HCT116 (cell line): Measurements from ENCODE around the gene ICA1L. TPM values are rescaled to one million over a fixed set of nuclear protein-coding genes. Genes with fewer than 3 reads are reported as not detected.
"Not testable (repeated sequence)": the region's sequence is repeated elsewhere in the genome, so short reads cannot be mapped to it uniquely, and the experiment has no call there.

Experiments used
- ATAC-seq: fragments of 200-7000 bp; cut with Tn5 transposase; 2 replicates; pipeline ENCODE4 v1.9.1; 2020; ENCODE audit warnings: mild to moderate bottlenecking, moderate library complexity
- BruUV-seq: library from RNA; stranded (reverse); fragments of 400-500 nt; replicated peaks from 2 replicates; lab custom pipeline; 2021; lab: Mats Ljungman, UMichigan
- CTCF ChIA-PET: fragments of 300-600 bp; sonication (Branson Sonifier 250); formaldehyde crosslinking; loops from one replicate; lab custom pipeline; 2021; ENCODE audit warnings: antibody characterized with exemption; lab: Charles Lee
- POLR2A ChIA-PET: fragments of 300-600, 350-600 bp; sonication (Branson Sonifier 250); formaldehyde crosslinking; loops from one replicate; lab custom pipeline; 2021; ENCODE audit warnings: antibody characterized with exemption; lab: Charles Lee
- RAD21 ChIA-PET, 2 experiments: fragments of 300-600 bp; sonication (Branson Sonifier 250); formaldehyde crosslinking; loops; one replicate each; lab custom pipeline; 2023; ENCODE audit warnings: low total read pairs in 2 of 2; ENCODE audit not compliant: uncharacterized antibody in 2 of 2, unreplicated experiment in 2 of 2, low non-redundant PET in 1 of 2; lab: Charles Lee
- DNase-seq: peaks from one replicate; pipeline ENCODE4 v3.0.0-alpha.2; 2010; ENCODE audit warnings: low read depth, low spot score
- H2AFZ ChIP-seq: fragments of 200-600 bp; shearing (Covaris generic), sonication (generic); 2 replicates; pipeline ENCODE4 v1.6.1; 2017; ENCODE audit warnings: low read depth, mixed run types, mixed read lengths, antibody characterized with exemption, low read length; ENCODE audit not compliant: poor library complexity, severe bottlenecking
- H3K27ac ChIP-seq: 2 replicates; pipeline ENCODE4 v1.5.1; 2012; ENCODE audit warnings: low read depth, low read length
- H3K27me3 ChIP-seq: fragments of 200-600 bp; sonication (generic); 2 replicates; pipeline ENCODE4 v1.6.1; 2016; ENCODE audit warnings: mixed run types, low read length, mixed read lengths; ENCODE audit not compliant: insufficient read depth
- H3K36me3 ChIP-seq, 2 experiments: fragments of 200-500 bp in 1 of 2; fragments of 200-600 bp in 1 of 2; sonication (Bioruptor generic) in 1 of 2; sonication (generic) in 1 of 2; 2 replicates each; pipeline versions ENCODE4 v1.5.1 to v1.6.1; 2014 to 2016; ENCODE audit warnings: low read length in 2 of 2, inconsistent platforms in 1 of 2, mixed read lengths in 1 of 2, mixed run types in 1 of 2; ENCODE audit not compliant: insufficient read depth in 2 of 2, control insufficient read depth in 1 of 2
- H3K4me1 ChIP-seq, 2 experiments: fragments of 200-600 bp in 1 of 2; sonication (generic) in 1 of 2; 2 replicates each; pipeline versions ENCODE4 v1.5.1 to v1.6.1; 2012 to 2017; ENCODE audit warnings: low read length in 2 of 2, inconsistent platforms in 1 of 2, mild to moderate bottlenecking in 1 of 2, mixed read lengths in 1 of 2, mixed run types in 1 of 2, moderate library complexity in 1 of 2; ENCODE audit not compliant: insufficient read depth in 2 of 2, control insufficient read depth in 1 of 2
- H3K4me2 ChIP-seq: fragments of 200-600 bp; sonication (generic); 2 replicates; pipeline ENCODE4 v1.6.1; 2017; ENCODE audit warnings: mixed run types, low read length, mixed read lengths
- H3K4me3 ChIP-seq, 2 experiments: fragments of 200-600 bp in 1 of 2; sonication (generic) in 1 of 2; replicated peaks in 1 of 2; 2 replicates each; pipeline ENCODE4 v1.5.1; 2011 to 2016; ENCODE audit warnings: low read length in 2 of 2, control low read depth in 1 of 2, low read depth in 1 of 2, mild to moderate bottlenecking in 1 of 2, mixed read lengths in 1 of 2, mixed run types in 1 of 2
- H3K79me2 ChIP-seq: fragments of 200-600 bp; sonication (generic); 2 replicates; pipeline ENCODE4 v1.6.1; 2017; ENCODE audit warnings: mild to moderate bottlenecking, mixed run types, low read length, moderate library complexity, mixed read lengths; ENCODE audit not compliant: insufficient read depth
- H3K9ac ChIP-seq: fragments of 200-600 bp; sonication (generic); 2 replicates; pipeline ENCODE4 v1.6.1; 2016; ENCODE audit warnings: low read length, mixed read lengths
- H3K9me2 ChIP-seq: fragments of 200-600 bp; sonication (generic), shearing (Covaris generic); 2 replicates; pipeline ENCODE4 v1.6.1; 2017; ENCODE audit warnings: mixed run types, mild to moderate bottlenecking, moderate library complexity; ENCODE audit not compliant: insufficient read depth
- H3K9me3 ChIP-seq, 2 experiments: fragments of 200-500 bp in 1 of 2; fragments of 200-600 bp in 1 of 2; sonication (Bioruptor generic) in 1 of 2; sonication (generic) in 1 of 2; 2 replicates each; pipeline ENCODE4 v1.6.1; 2014 to 2017; ENCODE audit warnings: low read length in 2 of 2, mixed read lengths in 2 of 2, inconsistent platforms in 1 of 2, low read depth in 1 of 2, mild to moderate bottlenecking in 1 of 2, mixed run types in 1 of 2, moderate library complexity in 1 of 2; ENCODE audit not compliant: control insufficient read depth in 1 of 2, insufficient read depth in 1 of 2
- H4K20me1 ChIP-seq: fragments of 200-600 bp; sonication (generic), shearing (Covaris generic); 2 replicates; pipeline ENCODE4 v1.6.1; 2017; ENCODE audit warnings: mixed run types, mild to moderate bottlenecking, moderate library complexity; ENCODE audit not compliant: insufficient read depth
- RAD21 ChIP-seq: IDR thresholded peaks from 2 replicates; pipeline ENCODE4 v1.6.1; 2012; ENCODE audit warnings: low read depth, mild to moderate bottlenecking
- YY1 ChIP-seq: IDR thresholded peaks from 2 replicates; pipeline ENCODE4 v1.6.1; 2011; ENCODE audit warnings: low read length, low read depth, moderate library complexity, mild to moderate bottlenecking; ENCODE audit not compliant: insufficient replicate concordance; ENCODE audit errors: extremely low read depth
- ZNF274 ChIP-seq: fragments of 200-500 bp; sonication (Bioruptor generic); IDR thresholded peaks from 2 replicates; pipeline ENCODE4 v1.6.1; 2014; ENCODE audit warnings: mild to moderate bottlenecking, low read depth, low read length, inconsistent platforms
- intact Hi-C: fragments of 100-400 bp; cut with micrococcal nuclease; formaldehyde crosslinking; loops from 2 replicates; pipeline ENCODE4 v1.10.0; 2022
- total RNA-seq: library from RNA; stranded (reverse); gene quantifications from one replicate; pipeline ENCODE4 v1.2.1, GENCODE V29; 2021; ENCODE audit not compliant: unreplicated experiment
- TF ChIP-seq, protein P1 (sequence below): IDR thresholded peaks from 2 replicates; pipeline ENCODE4 v1.6.1; 2012; ENCODE audit warnings: low read depth

Gene ICA1L
- total RNA-seq, 1 experiment from 2014 or later = 2.5 TPM

DNA sequence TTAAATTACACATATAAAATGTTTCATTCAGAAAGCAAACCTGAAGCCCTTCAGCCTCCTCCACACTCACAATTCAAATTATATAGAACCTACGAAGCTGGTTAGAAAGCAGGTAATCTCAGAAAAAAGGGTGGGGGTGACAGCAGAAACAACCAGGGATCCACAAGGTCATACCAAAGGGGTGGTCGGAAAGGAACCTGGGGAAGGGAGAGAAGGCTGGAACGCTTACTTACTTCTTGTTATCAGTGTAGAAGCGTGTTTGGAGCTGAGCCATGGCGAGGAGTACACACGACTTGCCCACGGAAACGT, 39.6 kb upstream of the ICA1L start:
- H3K4me3 ChIP-seq = peak overlapping the region; percentile 90 to 94
- no peaks in the 10 kb centered on the region for H3K9me3 ChIP-seq
- H3K4me1 ChIP-seq = peaks cover 0 to 10% of the 10 kb centered on the region in 2 experiments; a peak in 2 of 4 replicates
- H3K36me3 ChIP-seq = peaks cover 2 to 4% of the 10 kb centered on the region in 2 experiments; a peak in 3 of 4 replicates
- H3K4me2 ChIP-seq = peak overlapping the region; percentile 83
- H4K20me1 ChIP-seq = no peaks in the 10 kb centered on the region
- intact Hi-C loops = loop anchor here (2.0 kb wide), 1 partner anchor 328 kb away; the partner anchor contains the start of gene CYP20A1
- POLR2A ChIA-PET = interaction anchor here (0.9 kb wide), 1 partner anchor 20 kb away, joined by 3 read pairs; no protein-coding TSS in a partner anchor
- H3K79me2 ChIP-seq = peaks cover 55% of the 10 kb centered on the region
- DNase-seq = no peak
- ATAC-seq = no peak
- no peaks in the 10 kb centered on the region for H3K27me3 ChIP-seq
- BruUV-seq = TSS peak; percentile 55
- peak overlapping the region; percentile 83 for H2AFZ ChIP-seq
- CTCF ChIA-PET = no interaction called here
- peak overlapping the region; percentile 91 for H3K9ac ChIP-seq
- no peaks in the 10 kb centered on the region for H3K9me2 ChIP-seq
- RAD21 ChIA-PET = no interaction called here
- peak overlapping the region; percentile 88 for H3K27ac ChIP-seq
- TF ChIP-seq, protein P1, sequence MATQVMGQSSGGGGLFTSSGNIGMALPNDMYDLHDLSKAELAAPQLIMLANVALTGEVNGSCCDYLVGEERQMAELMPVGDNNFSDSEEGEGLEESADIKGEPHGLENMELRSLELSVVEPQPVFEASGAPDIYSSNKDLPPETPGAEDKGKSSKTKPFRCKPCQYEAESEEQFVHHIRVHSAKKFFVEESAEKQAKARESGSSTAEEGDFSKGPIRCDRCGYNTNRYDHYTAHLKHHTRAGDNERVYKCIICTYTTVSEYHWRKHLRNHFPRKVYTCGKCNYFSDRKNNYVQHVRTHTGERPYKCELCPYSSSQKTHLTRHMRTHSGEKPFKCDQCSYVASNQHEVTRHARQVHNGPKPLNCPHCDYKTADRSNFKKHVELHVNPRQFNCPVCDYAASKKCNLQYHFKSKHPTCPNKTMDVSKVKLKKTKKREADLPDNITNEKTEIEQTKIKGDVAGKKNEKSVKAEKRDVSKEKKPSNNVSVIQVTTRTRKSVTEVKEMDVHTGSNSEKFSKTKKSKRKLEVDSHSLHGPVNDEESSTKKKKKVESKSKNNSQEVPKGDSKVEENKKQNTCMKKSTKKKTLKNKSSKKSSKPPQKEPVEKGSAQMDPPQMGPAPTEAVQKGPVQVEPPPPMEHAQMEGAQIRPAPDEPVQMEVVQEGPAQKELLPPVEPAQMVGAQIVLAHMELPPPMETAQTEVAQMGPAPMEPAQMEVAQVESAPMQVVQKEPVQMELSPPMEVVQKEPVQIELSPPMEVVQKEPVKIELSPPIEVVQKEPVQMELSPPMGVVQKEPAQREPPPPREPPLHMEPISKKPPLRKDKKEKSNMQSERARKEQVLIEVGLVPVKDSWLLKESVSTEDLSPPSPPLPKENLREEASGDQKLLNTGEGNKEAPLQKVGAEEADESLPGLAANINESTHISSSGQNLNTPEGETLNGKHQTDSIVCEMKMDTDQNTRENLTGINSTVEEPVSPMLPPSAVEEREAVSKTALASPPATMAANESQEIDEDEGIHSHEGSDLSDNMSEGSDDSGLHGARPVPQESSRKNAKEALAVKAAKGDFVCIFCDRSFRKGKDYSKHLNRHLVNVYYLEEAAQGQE = no peak
- TF ChIP-seq RAD21 = no peak

DNA sequence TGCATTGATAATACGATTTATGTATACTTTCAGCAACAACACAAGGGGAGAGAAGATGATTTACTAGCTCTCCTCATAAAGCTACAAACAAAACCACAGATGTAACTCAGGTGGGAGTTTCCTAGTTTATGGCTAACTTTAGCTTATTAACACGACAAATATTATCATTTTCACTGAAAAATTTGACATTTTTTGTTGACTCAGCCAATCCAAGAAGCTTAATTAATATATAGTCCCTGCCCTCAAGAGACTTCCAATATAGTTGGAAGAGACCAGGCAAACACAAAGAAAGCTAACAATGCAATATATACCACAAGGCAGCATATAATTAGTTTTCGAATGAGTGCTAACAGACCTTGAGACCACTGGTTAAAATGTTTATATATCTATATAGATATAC, 39.1 kb upstream of the ICA1L start:
- intact Hi-C loops = loop anchor here (2.0 kb wide), 1 partner anchor 328 kb away; the partner anchor contains the start of gene CYP20A1
- Histone ChIP-seq H3K36me3 (peaks cover 3 to 8% of the 10 kb centered on the region in 2 experiments), H3K4me1 (peaks cover 0 to 10% of the 10 kb centered on the region in 2 experiments; a peak in 2 of 4 replicates), H3K79me2 (peaks cover 60% of the 10 kb centered on the region), H3K9me3 (no peaks in the 10 kb centered on the region; a peak in 1 of 4 replicates), H3K27ac (peak overlapping the region; percentile 88; the same call in 1 of the 2 replicates), H3K9me2 (no peaks in the 10 kb centered on the region), H3K9ac (peak overlapping the region; percentile 91), H2AFZ (no peak overlapping the region), H3K4me2 (peak overlapping the region; percentile 83), H3K27me3 (no peaks in the 10 kb centered on the region), H4K20me1 (no peaks in the 10 kb centered on the region), H3K4me3 (peak overlapping the region; percentile 90 to 94)
- POLR2A ChIA-PET = interaction anchor here (0.9 kb wide), 1 partner anchor 20 kb away, joined by 3 read pairs; no protein-coding TSS in a partner anchor
- no peak for TF ChIP-seq ZNF274
- no peak for TF ChIP-seq YY1
- RAD21 ChIA-PET = no interaction called here
- no TSS peak for BruUV-seq
- ATAC-seq = no peak
- no peak for DNase-seq
- CTCF ChIA-PET = no interaction called here

DNA sequence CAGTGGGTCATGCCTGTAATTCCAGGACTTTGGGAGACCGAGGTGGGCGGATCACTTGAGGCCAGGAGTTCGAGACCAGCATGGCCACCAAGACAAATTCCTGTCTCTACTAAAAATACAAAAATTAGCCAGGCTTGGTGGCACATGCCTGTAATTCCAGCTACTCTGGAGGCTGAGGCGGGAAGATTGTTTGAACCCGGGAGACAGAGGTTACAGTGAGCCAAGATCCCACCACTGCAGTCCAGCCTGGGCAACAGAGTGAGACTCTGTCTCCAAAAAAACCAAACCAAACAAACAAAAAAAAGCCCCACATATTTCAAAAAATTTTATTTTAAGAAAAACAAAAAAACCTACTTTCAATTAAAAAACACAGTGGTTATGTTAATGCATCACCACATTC, 38.7 kb upstream of the ICA1L start:
- H3K4me1 ChIP-seq, DNase-seq, H3K9me3 ChIP-seq, RAD21 ChIA-PET, H2AFZ ChIP-seq, ATAC-seq, BruUV-seq, CTCF ChIA-PET, H3K27ac ChIP-seq, H3K27me3 ChIP-seq, H3K9me2 ChIP-seq, POLR2A ChIA-PET, H4K20me1 ChIP-seq: not testable (repeated sequence)
- Histone ChIP-seq H3K4me3 (peak overlapping the region; percentile 90 to 94), H3K4me2 (peak overlapping the region; percentile 83), H3K9ac (peak overlapping the region; percentile 91), H3K79me2 (peaks cover 64% of the 10 kb centered on the region), H3K36me3 (peaks cover 5 to 13% of the 10 kb centered on the region in 2 experiments)
- intact Hi-C loops = loop anchor here (2.0 kb wide), 1 partner anchor 329 kb away; the partner anchor contains the start of gene CYP20A1
